KMS-11 (cell line): Measurements from ENCODE around the gene TBC1D14.
"Not testable (repeated sequence)": the region's sequence is repeated elsewhere in the genome, so short reads cannot be mapped to it uniquely, and the experiment has no call there.

Experiments used
- H2AFZ ChIP-seq: fragments of 200-600 bp; sonication (generic); 2 replicates; pipeline ENCODE4 v1.6.1; 2016; ENCODE audit warnings: antibody characterized with exemption, mixed run types, low read depth
- H3K27ac ChIP-seq: fragments of 200-600 bp; sonication (generic); 2 replicates; pipeline ENCODE4 v1.6.1; 2016; ENCODE audit warnings: mild to moderate bottlenecking, mixed run types
- H3K27me3 ChIP-seq: fragments of 200-600 bp; sonication (generic); 2 replicates; pipeline ENCODE4 v1.6.1; 2017; ENCODE audit warnings: mild to moderate bottlenecking, low read depth, mixed run types, moderate library complexity; ENCODE audit not compliant: insufficient read depth
- H3K36me3 ChIP-seq: fragments of 200-600 bp; sonication (generic); 2 replicates; pipeline ENCODE4 v1.6.1; 2017; ENCODE audit warnings: mild to moderate bottlenecking, mixed run types; ENCODE audit not compliant: insufficient read depth
- H3K4me1 ChIP-seq: fragments of 200-600 bp; sonication (generic); 2 replicates; pipeline ENCODE4 v1.6.1; 2016; ENCODE audit warnings: mild to moderate bottlenecking, low read depth, mixed run types; ENCODE audit not compliant: poor library complexity, severe bottlenecking
- H3K4me2 ChIP-seq: fragments of 200-600 bp; sonication (generic); 2 replicates; pipeline ENCODE4 v1.7.0; 2016; ENCODE audit warnings: mild to moderate bottlenecking, mixed run types
- H3K4me3 ChIP-seq: fragments of 200-600 bp; sonication (generic); IDR thresholded peaks from 2 replicates; pipeline ENCODE4 v1.6.1; 2017; ENCODE audit warnings: low read depth, low read length, mixed read lengths; ENCODE audit not compliant: insufficient read depth
- H3K79me2 ChIP-seq: fragments of 200-600 bp; sonication (generic); 2 replicates; pipeline ENCODE4 v1.6.1; 2016; ENCODE audit warnings: low read depth, mixed run types; ENCODE audit not compliant: insufficient read depth
- H3K9ac ChIP-seq: fragments of 200-600 bp; sonication (generic); 2 replicates; pipeline ENCODE4 v1.6.1; 2016; ENCODE audit warnings: mild to moderate bottlenecking, mixed run types
- H4K20me1 ChIP-seq: fragments of 200-600 bp; sonication (generic); 2 replicates; pipeline ENCODE4 v1.6.1; 2016; ENCODE audit warnings: mild to moderate bottlenecking, mixed run types; ENCODE audit not compliant: insufficient read depth
- CTCF ChIP-seq: fragments of 200-600 bp; sonication (generic); conservative IDR thresholded peaks from 2 replicates; pipeline ENCODE4 v1.6.1; 2017; ENCODE audit warnings: low read depth, mild to moderate bottlenecking, antibody characterized with exemption, low read length, moderate library complexity, mixed read lengths

TBC1D14 gene

GRCh38 chr4:6974138-6974848, 64.7 kb downstream of the TBC1D14 start:
- Histone ChIP-seq H3K27ac (no peak overlapping the region), H3K4me3 (no peak overlapping the region), H4K20me1 (no peaks in the 10 kb centered on the region), H3K4me2 (no peak overlapping the region), H3K36me3 (no peaks in the 10 kb centered on the region), H3K27me3 (no peaks in the 10 kb centered on the region), H3K79me2 (no peaks in the 10 kb centered on the region), H2AFZ (no peak overlapping the region), H3K4me1 (peaks cover 9% of the 10 kb centered on the region), H3K9ac (no peak overlapping the region)
- TF ChIP-seq CTCF = peak; percentile 79

GRCh38 chr4:6977846-6978245, 68.2 kb downstream of the TBC1D14 start:
- not testable (repeated sequence) for H4K20me1 ChIP-seq, H3K4me1 ChIP-seq, H3K79me2 ChIP-seq, H3K9ac ChIP-seq, H3K4me3 ChIP-seq, H2AFZ ChIP-seq, H3K36me3 ChIP-seq, H3K4me2 ChIP-seq, H3K27ac ChIP-seq, H3K27me3 ChIP-seq

- no peaks in the 10 kb centered on the region for H3K27me3 ChIP-seq
- peaks cover 25% of the 10 kb centered on the region for H3K4me1 ChIP-seq
- H4K20me1 ChIP-seq = no peaks in the 10 kb centered on the region; the same call in 1 of the 2 replicates
- H3K36me3 ChIP-seq = no peaks in the 10 kb centered on the region
- no peak for TF ChIP-seq CTCF
- no peak overlapping the region for H3K9ac ChIP-seq
- no peak overlapping the region for H3K27ac ChIP-seq
- no peak overlapping the region for H3K4me2 ChIP-seq
- no peak overlapping the region for H2AFZ ChIP-seq
- H3K79me2 ChIP-seq = peaks cover 8% of the 10 kb centered on the region; the same call in 1 of the 2 replicates
- no peak overlapping the region for H3K4me3 ChIP-seq
Measured at GRCh38 chr4:6983544-6984142, 74.0 kb downstream of the TBC1D14 start.

GRCh38 chr4:6984612-6985425, 75.2 kb downstream of the TBC1D14 start:
- H3K4me2 ChIP-seq = peak overlapping the region; percentile 94; the same call in 1 of the 2 replicates
- no peak overlapping the region for H2AFZ ChIP-seq
- H3K4me3 ChIP-seq = no peak overlapping the region
- no peaks in the 10 kb centered on the region for H3K27me3 ChIP-seq
- no peak overlapping the region for H3K9ac ChIP-seq
- H3K36me3 ChIP-seq = no peaks in the 10 kb centered on the region
- no peak overlapping the region for H3K27ac ChIP-seq
- peaks cover 20% of the 10 kb centered on the region; the same call in 1 of the 2 replicates for H3K79me2 ChIP-seq
- TF ChIP-seq CTCF = no peak
- H4K20me1 ChIP-seq = no peaks in the 10 kb centered on the region; the same call in 1 of the 2 replicates
- H3K4me1 ChIP-seq = peaks cover 37% of the 10 kb centered on the region
